DMS 273 treated with DMSO at 0.1 percent for 48 hours (cell line): ENCODE data around the gene UBE2E2.
"Not testable (repeated sequence)": the region's sequence is repeated elsewhere in the genome, so short reads cannot be mapped to it uniquely, and the experiment has no call there.

Experiments
- DNase-seq: peaks from one replicate; lab custom pipeline; 2025; lab: John Stamatoyannopoulos, UW

UBE2E2 gene

GRCh38 chr3:23331141-23331935 lies 128.2 kb downstream of the UBE2E2 start:
- no peak for DNase-seq

GRCh38 chr3:23333633-23334032 lies 130.5 kb downstream of the UBE2E2 start:
- DNase-seq = no peak

- not testable (repeated sequence) for DNase-seq
Measured at GRCh38 chr3:23336853-23337252, 133.7 kb downstream of the UBE2E2 start.

GRCh38 chr3:23341147-23341838 lies 138.2 kb downstream of the UBE2E2 start:
- no peak for DNase-seq

GRCh38 chr3:23342343-23342742 lies 139.2 kb downstream of the UBE2E2 start:
- DNase-seq = no peak

- DNase-seq = no peak
Measured at GRCh38 chr3:23343509-23343908, 140.4 kb downstream of the UBE2E2 start.

GRCh38 chr3:23344886-23345285 lies 141.8 kb downstream of the UBE2E2 start:
- no peak for DNase-seq

- DNase-seq = not testable (repeated sequence)
Measured at GRCh38 chr3:23349444-23349843, 146.3 kb downstream of the UBE2E2 start.

GRCh38 chr3:23356169-23356568 lies 153.0 kb downstream of the UBE2E2 start:
- DNase-seq = no peak

- DNase-seq = no peak
Measured at GRCh38 chr3:23356923-23357322, 153.8 kb downstream of the UBE2E2 start.

GRCh38 chr3:23359116-23359515 lies 156.0 kb downstream of the UBE2E2 start:
- DNase-seq = no peak

- no peak for DNase-seq
Measured at GRCh38 chr3:23365066-23365465, 161.9 kb downstream of the UBE2E2 start.

GRCh38 chr3:23368731-23369130 lies 165.6 kb downstream of the UBE2E2 start:
- DNase-seq = no peak

- DNase-seq = no peak
Measured at GRCh38 chr3:23372285-23372684, 169.2 kb downstream of the UBE2E2 start.

- no peak for DNase-seq
Measured at GRCh38 chr3:23376516-23377248, 173.6 kb downstream of the UBE2E2 start.

- DNase-seq = no peak
Measured at GRCh38 chr3:23377928-23378672, 175.0 kb downstream of the UBE2E2 start.

- DNase-seq = no peak
Measured at GRCh38 chr3:23383875-23384274, 180.7 kb downstream of the UBE2E2 start.

- DNase-seq = no peak
Measured at GRCh38 chr3:23385327-23385726, 182.2 kb downstream of the UBE2E2 start.

GRCh38 chr3:23387286-23387918 lies 184.3 kb downstream of the UBE2E2 start:
- DNase-seq = no peak

- DNase-seq = no peak
Measured at GRCh38 chr3:23389089-23389488, 186.0 kb downstream of the UBE2E2 start.

- no peak for DNase-seq
Measured at GRCh38 chr3:23389686-23390085, 186.6 kb downstream of the UBE2E2 start.

- DNase-seq = no peak
Measured at GRCh38 chr3:23390446-23390845, 187.3 kb downstream of the UBE2E2 start.
